CD8-positive, alpha-beta memory T cell (primary cell): ENCODE data around the gene ZNF610. TPM values are rescaled to one million over a fixed set of nuclear protein-coding genes. Genes with fewer than 3 reads are reported as not detected.

ENCODE experiments used
- CTCF ChIA-PET: fragments of 350-600 bp; sonication (Branson Sonifier 250); formaldehyde crosslinking; loops from one replicate; lab custom pipeline; 2021; ENCODE audit warnings: antibody characterized with exemption; lab: Charles Lee
- POLR2A ChIA-PET: fragments of 350-600 bp; sonication (Branson Sonifier 250); formaldehyde crosslinking; loops from one replicate; lab custom pipeline; 2021; ENCODE audit warnings: antibody characterized with exemption; lab: Charles Lee
- DNase-seq, 5 donors: peaks; one replicate each; pipeline versions ENCODE4 v3.0.0 to v3.0.0-alpha.2; 2020 to 2022; ENCODE audit warnings: mixed read lengths in 1 of 5
- H3K27ac ChIP-seq: one replicate; pipeline ENCODE4 v1.7.0; 2013; ENCODE audit warnings: low read depth, mild to moderate bottlenecking, low read length, moderate library complexity
- H3K27me3 ChIP-seq: 2 replicates; pipeline ENCODE4 v1.7.0; 2013; ENCODE audit warnings: low read length, mild to moderate bottlenecking; ENCODE audit not compliant: insufficient read depth, poor library complexity, severe bottlenecking
- H3K36me3 ChIP-seq: 2 replicates; pipeline ENCODE4 v1.7.0; 2013; ENCODE audit warnings: mild to moderate bottlenecking, low read length, moderate library complexity; ENCODE audit not compliant: insufficient read depth
- H3K4me1 ChIP-seq: 2 replicates; pipeline ENCODE4 v1.7.0; 2013; ENCODE audit warnings: mild to moderate bottlenecking, low read length, moderate library complexity; ENCODE audit not compliant: insufficient read depth
- H3K4me3 ChIP-seq: 2 replicates; pipeline ENCODE4 v1.7.0; 2013; ENCODE audit warnings: mild to moderate bottlenecking, low read length
- H3K9me3 ChIP-seq: 2 replicates; pipeline ENCODE4 v1.7.0; 2013; ENCODE audit warnings: mild to moderate bottlenecking, low read length
- H3K27ac Mint-ChIP-seq, 8 donors: one replicate each; pipeline ENCODE4 v1.8.0; 2020 to 2021; ENCODE audit warnings: mixed read lengths in 8 of 8, mild to moderate bottlenecking in 6 of 8, inconsistent platforms in 3 of 8, moderate library complexity in 3 of 8
- H3K27me3 Mint-ChIP-seq, 2 donors: one replicate each; pipeline ENCODE4 v1.8.0; 2020 to 2021; ENCODE audit warnings: mixed read lengths in 2 of 2, mild to moderate bottlenecking in 1 of 2, moderate library complexity in 1 of 2
- H3K36me3 Mint-ChIP-seq, 3 donors: one replicate each; pipeline ENCODE4 v1.8.0; 2020 to 2021; ENCODE audit warnings: mixed read lengths in 3 of 3, inconsistent platforms in 1 of 3, mild to moderate bottlenecking in 1 of 3
- H3K4me1 Mint-ChIP-seq, 3 donors: one replicate each; pipeline ENCODE4 v1.8.0; 2020 to 2021; ENCODE audit warnings: mixed read lengths in 3 of 3, inconsistent platforms in 1 of 3, mild to moderate bottlenecking in 1 of 3
- H3K4me3 Mint-ChIP-seq, 7 donors: one replicate each; pipeline ENCODE4 v1.8.0; 2020 to 2021; ENCODE audit warnings: mixed read lengths in 7 of 7, mild to moderate bottlenecking in 6 of 7, moderate library complexity in 4 of 7, inconsistent platforms in 2 of 7
- H3K9me3 Mint-ChIP-seq, 5 donors: one replicate each; pipeline ENCODE4 v1.8.0; 2020 to 2022; ENCODE audit warnings: mixed read lengths in 5 of 5, mild to moderate bottlenecking in 3 of 5, moderate library complexity in 2 of 5, inconsistent platforms in 1 of 5
- polyA plus RNA-seq: library from polyadenylated mRNA; unstranded; fragments of 300-500 nt; fragmentation: Illumina TruSeq; gene quantifications from one replicate; pipeline ENCODE4 v1.2.3, GENCODE V29; 2021
- total RNA-seq, 2 experiments: library from RNA; stranded (reverse); gene quantifications; one replicate each; pipeline ENCODE4 v1.2.3, GENCODE V29; 2021

The ZNF610 gene
- total and polyA plus RNA-seq, 3 experiments from 2014 or later = 0.91 to 1.8 (median 1.8) TPM

DNA sequence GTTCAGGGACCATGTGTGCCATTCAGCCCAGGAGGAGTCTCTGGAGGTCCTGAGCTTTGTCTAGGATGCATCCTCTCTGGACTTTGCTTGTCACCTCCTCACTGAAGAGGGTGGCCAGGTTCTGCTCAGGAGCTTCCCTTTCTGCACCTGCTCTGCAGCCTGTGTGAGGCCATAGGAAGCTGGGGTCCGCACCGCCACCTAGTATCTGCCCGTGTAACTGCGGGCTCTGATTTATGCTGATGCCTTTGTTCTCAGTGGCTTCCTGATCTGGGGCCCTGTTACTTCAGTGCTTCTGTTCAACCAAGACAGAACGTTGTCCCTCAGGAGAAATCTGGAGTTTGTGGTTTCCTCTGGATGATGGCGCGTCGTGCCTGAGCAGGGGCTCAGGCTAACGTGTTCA lies 15.5 kb downstream of the ZNF610 start:
- no peak for DNase-seq
- Mint-ChIP-seq H3K27me3 (no peaks in the 10 kb centered on the region), H3K36me3 (peaks cover 28 to 64% (median 56%) of the 10 kb centered on the region in 3 donors), H3K9me3 (peaks cover 11 to 59% (median 21%) of the 10 kb centered on the region in 5 donors), H3K27ac (no peak overlapping the region), H3K4me1 (no peaks in the 10 kb centered on the region), H3K4me3 (no peak overlapping the region)
- Histone ChIP-seq H3K4me3 (no peak overlapping the region), H3K27ac (no peak overlapping the region), H3K36me3 (no peaks in the 10 kb centered on the region), H3K27me3 (no peaks in the 10 kb centered on the region), H3K4me1 (no peaks in the 10 kb centered on the region), H3K9me3 (no peaks in the 10 kb centered on the region)
- POLR2A ChIA-PET = interaction anchor here (0.7 kb wide), 1 partner anchor 285 kb away, joined by 3 read pairs; no protein-coding TSS in a partner anchor
- CTCF ChIA-PET = no interaction called here

DNA sequence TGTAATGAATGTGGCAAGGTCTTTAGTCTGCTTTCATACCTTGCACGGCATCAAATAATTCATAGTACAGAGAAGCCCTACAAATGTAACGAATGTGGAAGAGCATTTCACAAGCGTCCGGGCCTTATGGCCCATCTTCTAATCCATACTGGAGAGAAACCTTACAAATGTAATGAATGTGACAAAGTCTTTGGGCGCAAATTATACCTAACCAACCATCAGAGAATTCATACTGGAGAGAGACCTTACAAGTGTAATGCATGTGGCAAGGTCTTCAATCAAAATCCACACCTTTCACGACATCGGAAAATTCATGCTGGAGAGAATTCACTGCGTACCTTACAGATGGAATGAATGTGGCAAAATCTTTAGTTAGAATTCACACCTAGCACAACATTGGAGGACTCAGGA lies 30.4 kb downstream of the ZNF610 start:
- H3K27ac Mint-ChIP-seq = no peak overlapping the region
- H3K9me3 Mint-ChIP-seq = peaks cover 40 to 82% (median 76%) of the 10 kb centered on the region in 5 donors
- Histone ChIP-seq H3K27me3 (no peaks in the 10 kb centered on the region), H3K27ac (no peak overlapping the region), H3K9me3 (peaks cover 35% of the 10 kb centered on the region), H3K4me1 (peaks cover 7% of the 10 kb centered on the region), H3K36me3 (no peaks in the 10 kb centered on the region), H3K4me3 (no peak overlapping the region)
- H3K36me3 Mint-ChIP-seq = peaks cover 10 to 64% (median 55%) of the 10 kb centered on the region in 3 donors
- POLR2A ChIA-PET = no interaction called here
- H3K27me3 Mint-ChIP-seq = peaks cover 0 to 6% of the 10 kb centered on the region in 2 donors
- H3K4me3 Mint-ChIP-seq = no peak overlapping the region
- peaks cover 12 to 18% (median 14%) of the 10 kb centered on the region in 3 donors for H3K4me1 Mint-ChIP-seq
- CTCF ChIA-PET = no interaction called here
- DNase-seq = no peak

DNA sequence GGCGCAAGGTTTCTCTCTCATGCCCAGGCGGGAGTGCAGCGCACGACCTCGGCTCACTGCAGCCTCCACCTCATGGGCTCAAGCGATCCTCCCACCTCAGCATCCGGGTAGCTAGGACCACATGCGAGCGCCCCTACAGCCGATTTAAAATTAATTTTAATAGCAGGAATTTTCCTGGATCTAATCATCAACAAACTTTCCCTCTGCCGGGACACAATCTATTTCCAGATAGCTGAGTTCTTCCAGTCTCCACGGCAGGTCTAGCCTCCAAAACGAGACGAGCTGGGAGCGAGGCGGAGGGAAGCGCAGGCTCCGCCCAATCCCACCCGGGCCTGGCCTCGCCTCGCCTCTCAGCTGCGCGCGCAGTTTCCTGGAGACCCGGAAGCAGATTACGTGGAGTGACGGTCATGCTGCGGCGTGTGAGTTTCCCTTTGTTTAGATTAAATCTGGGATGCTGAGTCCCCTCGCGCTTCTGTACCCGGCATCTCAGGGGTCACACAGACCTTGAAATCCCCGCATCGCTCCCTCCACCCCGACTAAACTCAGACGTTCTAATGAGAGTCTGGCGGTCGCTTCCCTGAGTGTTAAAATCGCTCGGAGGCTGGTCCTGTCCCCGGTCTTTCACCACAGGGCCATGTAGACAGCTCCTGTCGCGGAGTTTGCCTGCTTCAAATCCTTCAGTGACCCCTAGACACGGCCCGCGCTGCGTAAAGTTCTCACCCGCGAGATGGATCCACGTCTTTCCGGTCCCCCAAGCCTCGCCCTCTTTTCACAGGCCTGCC lies 33.7 kb downstream of the ZNF610 start, which contains the start of gene ZNF880:
ZNF880 (plus strand) TSS at position 365 of the 782 bp plus-strand sequence; CDS start at position 408, 43 bp downstream.
- Histone ChIP-seq H3K27me3 (no peaks in the 10 kb centered on the region), H3K9me3 (peaks cover 31% of the 10 kb centered on the region), H3K27ac (peak within 1 kb of the TSS; percentile 93), H3K4me1 (peaks cover 7% of the 10 kb centered on the region), H3K36me3 (peaks cover 13% of the 10 kb centered on the region), H3K4me3 (peak within 1 kb of the TSS; percentile 95)
- Mint-ChIP-seq H3K9me3 (peaks cover 34 to 76% (median 73%) of the 10 kb centered on the region in 5 donors), H3K27ac (peak within 1 kb of the TSS; percentile 95 to 99 (median 98)), H3K36me3 (peaks cover 23 to 66% (median 62%) of the 10 kb centered on the region in 3 donors), H3K4me3 (peak within 1 kb of the TSS; percentile 92 to 98 (median 97)), H3K4me1 (peaks cover 14 to 22% (median 15%) of the 10 kb centered on the region in 3 donors), H3K27me3 (peaks cover 0 to 4% of the 10 kb centered on the region in 2 donors)
- peak; percentile 85 to 94 (median 87) for DNase-seq
- ChIA-PET CTCF (interaction anchor here (0.9 to 1.1 kb wide), 3 partner anchors 23 to 28 kb away, joined by 3 read pairs; partner anchors contain the start of gene ZNF528), POLR2A (interaction anchor here (0.6 to 1.1 kb wide), 5 partner anchors 28 to 1767 kb away, joined by 3 to 7 read pairs (median 3); partner anchors contain the start of genes ZNF528 and ZNF610)

DNA sequence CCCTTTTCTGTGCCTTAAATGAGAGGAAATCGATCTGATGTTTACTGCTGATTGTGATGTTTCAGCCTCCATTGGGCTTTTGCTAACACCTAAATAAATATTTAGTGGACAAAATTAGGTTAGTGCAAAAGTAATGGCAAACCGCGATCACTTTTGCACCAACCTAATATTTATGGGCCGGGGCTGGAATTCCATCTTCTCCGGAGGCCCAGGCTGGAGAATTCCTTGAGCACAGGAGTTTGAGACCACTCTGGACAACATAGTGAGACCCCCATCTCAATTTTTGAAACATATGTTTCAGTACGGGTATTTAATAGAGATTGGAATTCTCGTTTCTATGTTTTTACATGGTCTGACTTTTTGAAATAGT lies 34.3 kb downstream of the ZNF610 start:
- POLR2A ChIA-PET = no interaction called here
- Mint-ChIP-seq H3K4me1 (peaks cover 14 to 22% (median 15%) of the 10 kb centered on the region in 3 donors), H3K27me3 (peaks cover 0 to 4% of the 10 kb centered on the region in 2 donors), H3K27ac (peak overlapping the region; percentile 95 to 99 (median 98)), H3K4me3 (peak overlapping the region; percentile 92 to 98 (median 97)), H3K36me3 (peaks cover 25 to 70% (median 64%) of the 10 kb centered on the region in 3 donors), H3K9me3 (peaks cover 33 to 74% (median 73%) of the 10 kb centered on the region in 5 donors)
- CTCF ChIA-PET = interaction anchor here (0.9 kb wide), 1 partner anchor 27 kb away, joined by 3 read pairs; the partner anchor contains the start of gene ZNF528
- Histone ChIP-seq H3K27ac (peak overlapping the region; percentile 93), H3K27me3 (no peaks in the 10 kb centered on the region), H3K4me1 (peaks cover 7% of the 10 kb centered on the region), H3K9me3 (peaks cover 25% of the 10 kb centered on the region), H3K4me3 (peak overlapping the region; percentile 95), H3K36me3 (peaks cover 14% of the 10 kb centered on the region)
- DNase-seq = no peak

DNA sequence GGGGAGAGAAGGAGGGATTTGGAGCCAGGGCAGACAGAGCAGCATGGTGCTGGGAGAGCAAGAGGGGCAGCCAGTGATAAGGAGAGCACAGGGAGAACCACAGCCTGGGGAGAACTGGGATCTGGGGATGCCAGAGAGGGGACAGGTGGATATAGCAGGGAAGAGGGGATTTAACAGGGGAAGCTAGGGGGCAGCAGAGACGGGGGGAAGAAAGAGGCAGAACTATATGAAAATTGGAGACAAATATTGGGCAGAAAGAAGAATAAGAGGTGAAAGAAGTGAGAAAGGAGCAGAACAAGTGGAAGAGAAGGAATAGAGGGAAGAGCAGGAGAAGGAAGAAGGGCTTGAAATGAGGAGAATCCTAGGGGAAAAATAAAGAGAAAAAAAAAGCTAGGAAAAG lies 55.1 kb downstream of the ZNF610 start:
- Histone ChIP-seq H3K36me3 (no peaks in the 10 kb centered on the region), H3K9me3 (peaks cover 40% of the 10 kb centered on the region), H3K27ac (no peak overlapping the region), H3K27me3 (no peaks in the 10 kb centered on the region), H3K4me3 (no peak overlapping the region), H3K4me1 (no peaks in the 10 kb centered on the region)
- peaks cover 5 to 59% (median 31%) of the 10 kb centered on the region in 3 donors for H3K36me3 Mint-ChIP-seq
- H3K4me3 Mint-ChIP-seq = no peak overlapping the region
- no peak for DNase-seq
- peaks cover 24 to 86% (median 76%) of the 10 kb centered on the region in 5 donors for H3K9me3 Mint-ChIP-seq
- CTCF ChIA-PET = no interaction called here
- H3K27ac Mint-ChIP-seq = no peak overlapping the region
- POLR2A ChIA-PET = no interaction called here
- H3K4me1 Mint-ChIP-seq = no peaks in the 10 kb centered on the region
- H3K27me3 Mint-ChIP-seq = peaks cover 0 to 3% of the 10 kb centered on the region in 2 donors

DNA sequence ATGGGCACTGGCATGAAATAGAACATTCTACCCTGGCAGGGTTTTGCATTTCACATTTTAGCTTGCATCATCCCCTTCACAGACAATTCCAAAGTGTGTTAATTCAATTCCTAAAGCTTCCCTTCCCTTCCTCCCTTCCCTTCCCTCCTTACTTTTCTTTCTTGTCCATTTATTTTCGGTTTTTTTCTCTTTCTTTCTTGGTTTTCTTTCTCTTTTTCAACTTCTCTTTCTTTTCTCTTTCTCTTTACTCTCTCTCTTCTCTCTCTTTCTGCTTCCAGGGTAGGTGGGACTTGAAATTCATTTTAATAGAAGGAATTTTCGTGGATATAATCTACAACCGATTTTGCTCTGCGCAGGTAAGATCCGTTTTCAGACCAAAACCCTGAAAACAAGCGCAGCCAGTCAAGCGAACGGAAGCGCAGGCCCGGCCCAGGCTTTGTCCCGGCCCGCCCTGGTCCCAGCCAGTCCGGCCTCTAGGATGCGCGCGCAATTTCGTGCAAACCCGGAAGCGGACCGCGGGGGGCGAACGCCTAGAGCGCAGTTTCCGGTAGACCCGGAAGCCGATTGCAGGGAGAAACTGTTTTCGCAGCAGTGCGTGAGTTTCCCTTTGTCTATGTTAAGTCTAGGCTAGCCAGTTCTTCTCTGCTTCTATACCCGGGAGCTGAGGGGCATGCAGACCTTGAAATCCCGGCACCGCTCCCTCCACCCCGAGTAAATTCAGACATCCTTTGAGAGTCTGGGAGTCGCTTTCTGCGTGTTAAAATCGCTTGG lies 61.5 kb downstream of the ZNF610 start, which contains the start of gene ZNF528:
ZNF528 (plus strand) TSS at position 540 of the 771 bp plus-strand sequence. CDS start 4,165 bp downstream, outside the sequence.
- Histone ChIP-seq H3K4me1 (peaks cover 17% of the 10 kb centered on the region), H3K36me3 (peaks cover 3% of the 10 kb centered on the region), H3K4me3 (peak within 1 kb of the TSS; percentile 65), H3K9me3 (peaks cover 16% of the 10 kb centered on the region), H3K27ac (peak within 1 kb of the TSS; percentile 47), H3K27me3 (no peaks in the 10 kb centered on the region)
- peaks cover 12 to 65% (median 55%) of the 10 kb centered on the region in 5 donors for H3K9me3 Mint-ChIP-seq
- POLR2A ChIA-PET = interaction anchor here (1.0 kb wide), 1 partner anchor 28 kb away, joined by 3 read pairs; the partner anchor contains the start of gene ZNF880
- peak within 1 kb of the TSS; percentile 88 to 97 (median 90) for H3K4me3 Mint-ChIP-seq
- H3K36me3 Mint-ChIP-seq = peaks cover 31 to 80% (median 66%) of the 10 kb centered on the region in 3 donors
- H3K4me1 Mint-ChIP-seq = peaks cover 19 to 29% (median 26%) of the 10 kb centered on the region in 3 donors
- peak; percentile 82 to 96 (median 91) for DNase-seq
- peaks cover 0 to 3% of the 10 kb centered on the region in 2 donors for H3K27me3 Mint-ChIP-seq
- CTCF ChIA-PET = interaction anchor here (1.1 kb wide), 1 partner anchor 27 kb away, joined by 3 read pairs; the partner anchor contains the start of gene ZNF880
- H3K27ac Mint-ChIP-seq = peak within 1 kb of the TSS; percentile 74 to 94 (median 89)

DNA sequence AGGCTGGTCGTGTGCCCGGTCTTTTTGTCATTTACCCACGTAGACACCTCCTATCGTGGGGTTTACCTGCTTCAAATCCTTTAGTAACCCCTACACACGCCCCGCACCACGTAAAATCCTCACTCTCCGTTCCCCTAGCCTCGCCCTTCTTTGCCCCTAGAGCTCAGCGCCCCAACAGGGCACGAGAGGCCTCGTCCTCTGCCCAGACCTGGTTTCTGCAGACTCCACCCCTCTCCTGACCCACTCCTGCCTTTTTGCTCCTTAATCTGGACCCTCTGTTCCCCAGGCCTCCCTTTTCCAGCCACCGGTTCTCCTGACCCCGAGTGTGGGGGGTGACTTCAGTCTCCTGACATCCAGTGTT lies 62.0 kb downstream of the ZNF610 start:
- Histone ChIP-seq H3K4me3 (peak overlapping the region; percentile 65), H3K9me3 (peaks cover 16% of the 10 kb centered on the region), H3K36me3 (peaks cover 5% of the 10 kb centered on the region), H3K27me3 (no peaks in the 10 kb centered on the region), H3K4me1 (peaks cover 17% of the 10 kb centered on the region), H3K27ac (peak overlapping the region; percentile 47)
- peaks cover 32 to 82% (median 68%) of the 10 kb centered on the region in 3 donors for H3K36me3 Mint-ChIP-seq
- H3K4me3 Mint-ChIP-seq = peak overlapping the region; percentile 88 to 97 (median 90)
- H3K4me1 Mint-ChIP-seq = peaks cover 19 to 29% (median 26%) of the 10 kb centered on the region in 3 donors
- peaks cover 12 to 65% (median 51%) of the 10 kb centered on the region in 5 donors for H3K9me3 Mint-ChIP-seq
- ChIA-PET POLR2A (interaction anchor here (1.0 kb wide), 1 partner anchor 28 kb away, joined by 3 read pairs; the partner anchor contains the start of gene ZNF880), CTCF (interaction anchor here (1.1 kb wide), 1 partner anchor 28 kb away, joined by 3 read pairs; the partner anchor contains the start of gene ZNF880)
- H3K27me3 Mint-ChIP-seq = peaks cover 0 to 3% of the 10 kb centered on the region in 2 donors
- no peak for DNase-seq
- peak overlapping the region; percentile 74 to 94 (median 89) for H3K27ac Mint-ChIP-seq
